MM.1S (cell line): ENCODE data around the gene SLC35D2.

Source experiments
- EZH2 ChIP-seq: fragments of 300-600 bp; sonication (generic); optimal IDR thresholded peaks from 2 replicates; pipeline ENCODE3; 2017; ENCODE audit warnings: low read depth, mild to moderate bottlenecking, antibody characterized with exemption, low read length, mixed read lengths
- TF ChIP-seq, protein P1 (sequence below): fragments of 300-600 bp; sonication (generic); IDR thresholded peaks from 2 replicates; pipeline ENCODE4 v1.5.1; 2016; ENCODE audit warnings: antibody characterized with exemption, low read length, mixed read lengths

DNA sequence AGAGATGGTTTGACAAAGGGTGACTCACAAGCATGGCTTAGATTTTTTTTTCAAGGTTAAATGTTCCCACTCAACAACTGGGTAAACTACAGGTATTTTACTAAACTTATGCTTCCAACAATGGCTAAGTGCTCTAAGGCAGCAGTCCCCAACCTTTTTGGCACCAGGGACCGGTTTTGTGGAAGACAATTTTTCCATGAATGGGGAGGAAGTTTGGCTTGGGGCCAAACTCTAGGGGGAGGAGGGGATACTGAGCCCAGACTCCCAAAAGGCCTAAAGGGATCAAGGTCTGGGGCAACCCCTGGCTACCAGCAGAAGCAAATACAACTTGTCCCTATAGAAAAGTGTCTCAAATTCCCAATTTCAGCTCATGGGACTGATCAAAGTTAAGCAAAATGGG, 49.6 kb downstream of the SLC35D2 start:
- TF ChIP-seq, protein P1, sequence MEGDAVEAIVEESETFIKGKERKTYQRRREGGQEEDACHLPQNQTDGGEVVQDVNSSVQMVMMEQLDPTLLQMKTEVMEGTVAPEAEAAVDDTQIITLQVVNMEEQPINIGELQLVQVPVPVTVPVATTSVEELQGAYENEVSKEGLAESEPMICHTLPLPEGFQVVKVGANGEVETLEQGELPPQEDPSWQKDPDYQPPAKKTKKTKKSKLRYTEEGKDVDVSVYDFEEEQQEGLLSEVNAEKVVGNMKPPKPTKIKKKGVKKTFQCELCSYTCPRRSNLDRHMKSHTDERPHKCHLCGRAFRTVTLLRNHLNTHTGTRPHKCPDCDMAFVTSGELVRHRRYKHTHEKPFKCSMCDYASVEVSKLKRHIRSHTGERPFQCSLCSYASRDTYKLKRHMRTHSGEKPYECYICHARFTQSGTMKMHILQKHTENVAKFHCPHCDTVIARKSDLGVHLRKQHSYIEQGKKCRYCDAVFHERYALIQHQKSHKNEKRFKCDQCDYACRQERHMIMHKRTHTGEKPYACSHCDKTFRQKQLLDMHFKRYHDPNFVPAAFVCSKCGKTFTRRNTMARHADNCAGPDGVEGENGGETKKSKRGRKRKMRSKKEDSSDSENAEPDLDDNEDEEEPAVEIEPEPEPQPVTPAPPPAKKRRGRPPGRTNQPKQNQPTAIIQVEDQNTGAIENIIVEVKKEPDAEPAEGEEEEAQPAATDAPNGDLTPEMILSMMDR, result no peak
- no peak for TF ChIP-seq EZH2
